ENCODE measurements around the gene ZNF469. TPM values are rescaled to one million over a fixed set of nuclear protein-coding genes. Genes with fewer than 3 reads are reported as not detected.

ZNF469 gene
- total and polyA plus RNA-seq, 4 donors: 0.04 to 0.50 (median 0.36) TPM

DNA sequence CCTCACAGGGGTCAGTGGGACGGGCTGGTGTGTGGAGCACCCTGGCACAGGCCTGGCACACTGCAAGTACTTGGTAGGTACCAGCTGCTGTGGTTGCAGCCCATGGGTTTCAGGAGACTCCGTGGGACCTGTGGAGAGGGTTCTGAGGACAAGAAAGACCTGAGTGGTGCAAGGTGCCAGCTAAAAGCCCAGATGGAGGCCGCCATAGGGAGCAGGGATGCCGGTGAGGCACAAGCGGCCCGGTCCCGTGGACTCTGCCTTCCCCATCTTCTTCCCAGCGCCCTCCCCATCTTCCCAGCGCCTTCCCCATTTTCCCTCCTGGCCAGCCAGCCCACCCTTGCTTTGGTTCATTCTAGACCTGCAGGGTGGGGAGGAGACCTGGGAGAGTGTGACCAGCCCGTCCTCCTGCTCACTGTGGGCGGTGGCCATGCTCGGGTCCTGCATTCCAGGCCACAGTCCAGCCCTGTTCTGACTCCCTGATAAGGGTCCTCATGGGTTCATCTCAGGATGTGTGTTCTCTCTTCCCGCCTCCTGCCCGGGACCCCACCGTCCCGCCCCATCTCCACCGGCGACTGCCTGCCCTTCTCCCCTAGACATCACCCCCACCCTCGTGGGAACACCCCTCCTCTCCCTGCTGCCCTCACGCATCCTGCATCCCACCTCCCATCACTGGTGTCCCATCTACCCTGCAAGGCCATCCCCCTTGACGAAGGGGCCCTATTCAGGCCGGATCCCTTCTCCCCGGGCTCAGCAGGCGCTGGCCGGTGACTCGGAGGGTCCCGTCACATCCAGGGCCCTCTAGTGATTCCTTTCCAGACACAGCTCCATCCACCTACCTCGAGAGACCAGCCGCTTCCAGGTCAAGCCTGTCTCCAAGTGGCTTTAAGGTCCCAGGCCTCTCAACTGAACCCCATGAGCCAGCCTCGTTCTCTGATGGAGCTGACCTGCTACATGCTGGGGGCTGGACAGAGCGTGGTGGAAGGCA lies 3.4 kb downstream of the ZNF469 start:
- DNase-seq (ENCODE audit: low spot score): no peak
- peaks cover 0 to 4% (median 3%) of the 10 kb centered on the region in 4 donors for H3K27me3 ChIP-seq (ENCODE audit: control insufficient read depth in 4 of 4, insufficient read depth in 4 of 4, low read length in 3 of 4)
- H3K9me3 ChIP-seq (ENCODE audit: control insufficient read depth in 4 of 4, low read length in 3 of 4): no peaks in the 10 kb centered on the region
- no peak overlapping the region for H3K4me3 ChIP-seq (ENCODE audit: low read depth in 1 of 3, low read length in 3 of 3)
- peaks cover 0 to 15% (median 2%) of the 10 kb centered on the region in 4 donors for H3K4me1 ChIP-seq (ENCODE audit: control insufficient read depth in 4 of 4, insufficient read depth in 4 of 4, low read length in 3 of 4)
- no peak overlapping the region for H3K9ac ChIP-seq (ENCODE audit: low read depth in 1 of 2, low read length in 2 of 2)
- 76% methylated on average over 31 of the region's 31 CpGs for WGBS
- H3K36me3 ChIP-seq (ENCODE audit: control insufficient read depth in 4 of 4, insufficient read depth in 3 of 4, low read depth in 1 of 4, low read length in 3 of 4): no peaks in the 10 kb centered on the region
- TF ChIP-seq NR2F2 (IDR thresholded peaks at IDR 0.05) (no peak), YY1 (IDR thresholded peaks at IDR 0.05) (no peak), ATF3 (IDR thresholded peaks at IDR 0.05) (no peak), MAX (IDR thresholded peaks at IDR 0.05) (no peak), TAF1 (conservative IDR thresholded peaks at IDR 0.05) (no peak), EGR1 (IDR thresholded peaks at IDR 0.05; ENCODE audit: low read depth in 2 of 2) (no peak), ZBTB33 (IDR thresholded peaks at IDR 0.05) (no peak), FOXA2 (IDR thresholded peaks at IDR 0.05) (no peak), HNF4A (conservative IDR thresholded peaks at IDR 0.05) (no peak), RXRA (IDR thresholded peaks at IDR 0.05) (no peak), SP1 (IDR thresholded peaks at IDR 0.05) (no peak), JUND (IDR thresholded peaks at IDR 0.05) (no peak), GABPA (IDR thresholded peaks at IDR 0.05 in 1 of 2, conservative IDR thresholded peaks at IDR 0.05 in 1 of 2) (no peak), REST (IDR thresholded peaks at IDR 0.05) (no peak), RAD21 (IDR thresholded peaks at IDR 0.05) (no peak), CTCF (IDR thresholded peaks at IDR 0.05; ENCODE audit: low read depth, low read length, missing input control) (no peak)
- no peak overlapping the region for H3K27ac ChIP-seq (ENCODE audit: low read depth in 1 of 2, low read length in 2 of 2)
